Measurements from ENCODE around the gene CCDC68.

Gene CCDC68

GRCh38 chr18:54945576-54946125 is 13.6 kb downstream of the CCDC68 start:
- no CpG with 5 or more reads among the region's 4 CpGs for WGBS (ENCODE audit: insufficient coverage, insufficient read length)
- Histone ChIP-seq H3K9me3 (ENCODE audit: control insufficient read depth, insufficient read depth, low read length) (no peaks in the 10 kb centered on the region), H3K27ac (ENCODE audit: low read length) (no peak overlapping the region), H3K4me3 (ENCODE audit: low read length) (no peak overlapping the region), H3K4me1 (ENCODE audit: control insufficient read depth, insufficient read depth, low read length) (no peaks in the 10 kb centered on the region), H3K36me3 (ENCODE audit: control insufficient read depth, insufficient read depth, low read length) (no peaks in the 10 kb centered on the region), H3K27me3 (ENCODE audit: control insufficient read depth, insufficient read depth, low read length) (no peaks in the 10 kb centered on the region)
- no peak for DNase-seq (ENCODE audit: low read depth, low spot score)

DNA sequence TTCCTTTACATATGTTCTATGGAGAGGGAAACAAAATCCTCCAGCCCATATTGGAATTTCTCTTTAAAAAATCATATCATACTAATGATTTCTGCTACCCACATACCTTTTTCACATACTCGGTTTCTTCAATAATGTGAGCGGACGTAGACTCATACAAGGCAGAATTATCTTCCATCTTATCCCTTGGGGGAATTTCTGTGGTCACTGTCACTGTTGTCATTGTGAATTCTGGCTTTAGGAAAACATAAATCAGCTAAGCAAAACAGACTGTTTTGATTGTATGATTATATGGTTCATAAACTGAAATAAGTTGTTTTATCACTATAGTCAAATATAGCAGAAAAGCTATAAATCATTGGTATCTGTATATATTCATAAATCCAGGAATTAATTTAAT is 16.7 kb downstream of the CCDC68 start:
- H3K4me1 ChIP-seq (ENCODE audit: control insufficient read depth, insufficient read depth, low read length), result no peaks in the 10 kb centered on the region
- DNase-seq (ENCODE audit: low read depth, low spot score), result no peak
- no peak overlapping the region for H3K4me3 ChIP-seq (ENCODE audit: low read length)
- no peaks in the 10 kb centered on the region for H3K36me3 ChIP-seq (ENCODE audit: control insufficient read depth, insufficient read depth, low read length)
- H3K27me3 ChIP-seq (ENCODE audit: control insufficient read depth, insufficient read depth, low read length), result no peaks in the 10 kb centered on the region
- no peaks in the 10 kb centered on the region for H3K9me3 ChIP-seq (ENCODE audit: control insufficient read depth, insufficient read depth, low read length)
- no CpG with 5 or more reads among the region's 3 CpGs for WGBS (ENCODE audit: insufficient coverage, insufficient read length)
- H3K27ac ChIP-seq (ENCODE audit: low read length), result no peak overlapping the region

DNA sequence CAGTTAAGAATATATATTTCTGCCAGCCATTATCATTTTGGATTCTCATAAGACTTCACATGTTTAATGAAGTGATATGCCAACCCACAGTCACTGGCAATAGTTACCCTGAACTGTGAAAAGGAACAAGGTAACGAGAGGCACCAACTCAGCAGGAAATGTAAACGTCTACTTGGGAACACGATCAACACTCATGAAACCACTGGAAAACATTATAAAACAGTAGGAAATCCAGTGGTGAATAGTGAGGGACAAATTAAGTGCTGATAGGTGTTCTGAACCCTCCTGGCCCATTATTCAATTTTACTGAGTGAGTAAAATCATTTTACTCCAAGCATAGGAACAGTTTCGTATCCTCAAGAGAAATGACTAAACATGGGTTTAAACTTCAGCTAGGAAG is 17.1 kb downstream of the CCDC68 start:
- Histone ChIP-seq H3K4me1 (ENCODE audit: control insufficient read depth, insufficient read depth, low read length) (no peaks in the 10 kb centered on the region), H3K27me3 (ENCODE audit: control insufficient read depth, insufficient read depth, low read length) (no peaks in the 10 kb centered on the region), H3K4me3 (ENCODE audit: low read length) (no peak overlapping the region), H3K36me3 (ENCODE audit: control insufficient read depth, insufficient read depth, low read length) (no peaks in the 10 kb centered on the region), H3K9me3 (ENCODE audit: control insufficient read depth, insufficient read depth, low read length) (no peaks in the 10 kb centered on the region), H3K27ac (ENCODE audit: low read length) (no peak overlapping the region)
- no peak for DNase-seq (ENCODE audit: low read depth, low spot score)
- WGBS (ENCODE audit: insufficient coverage, insufficient read length), result no CpG with 5 or more reads among the region's 4 CpGs

GRCh38 chr18:54939361-54939917 is 19.8 kb downstream of the CCDC68 start:
- Histone ChIP-seq H3K27me3 (ENCODE audit: control insufficient read depth, insufficient read depth, low read length) (no peaks in the 10 kb centered on the region), H3K4me1 (ENCODE audit: control insufficient read depth, insufficient read depth, low read length) (no peaks in the 10 kb centered on the region), H3K27ac (ENCODE audit: low read length) (no peak overlapping the region), H3K4me3 (ENCODE audit: low read length) (no peak overlapping the region), H3K36me3 (ENCODE audit: control insufficient read depth, insufficient read depth, low read length) (no peaks in the 10 kb centered on the region), H3K9me3 (ENCODE audit: control insufficient read depth, insufficient read depth, low read length) (no peaks in the 10 kb centered on the region)
- WGBS (ENCODE audit: insufficient coverage, insufficient read length), result no CpG with 5 or more reads among the region's 7 CpGs
- DNase-seq (ENCODE audit: low read depth, low spot score), result no peak

DNA sequence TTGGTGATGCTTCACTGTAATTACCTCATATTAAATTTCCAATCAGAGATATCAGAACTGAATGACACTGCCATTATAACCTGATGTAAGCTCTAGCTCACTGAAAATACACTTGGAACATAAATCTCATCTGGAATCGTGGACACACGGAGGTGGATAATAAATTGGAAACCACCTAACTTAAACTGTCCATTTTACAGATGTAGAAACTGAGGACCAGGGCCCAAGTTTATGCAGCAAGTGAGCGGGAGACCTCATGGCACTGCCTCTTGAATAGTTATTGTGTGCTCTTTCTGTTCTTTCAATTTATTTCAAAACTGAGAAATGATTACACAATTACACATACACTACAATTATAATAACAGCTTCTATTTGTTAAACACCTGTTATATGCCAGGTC is 20.8 kb downstream of the CCDC68 start:
- no CpG with 5 or more reads among the region's 3 CpGs for WGBS (ENCODE audit: insufficient coverage, insufficient read length)
- Histone ChIP-seq H3K36me3 (ENCODE audit: control insufficient read depth, insufficient read depth, low read length) (no peaks in the 10 kb centered on the region), H3K27ac (ENCODE audit: low read length) (no peak overlapping the region), H3K4me1 (ENCODE audit: control insufficient read depth, insufficient read depth, low read length) (no peaks in the 10 kb centered on the region), H3K9me3 (ENCODE audit: control insufficient read depth, insufficient read depth, low read length) (no peaks in the 10 kb centered on the region), H3K27me3 (ENCODE audit: control insufficient read depth, insufficient read depth, low read length) (no peaks in the 10 kb centered on the region), H3K4me3 (ENCODE audit: low read length) (no peak overlapping the region)
- no peak for DNase-seq (ENCODE audit: low read depth, low spot score)

DNA sequence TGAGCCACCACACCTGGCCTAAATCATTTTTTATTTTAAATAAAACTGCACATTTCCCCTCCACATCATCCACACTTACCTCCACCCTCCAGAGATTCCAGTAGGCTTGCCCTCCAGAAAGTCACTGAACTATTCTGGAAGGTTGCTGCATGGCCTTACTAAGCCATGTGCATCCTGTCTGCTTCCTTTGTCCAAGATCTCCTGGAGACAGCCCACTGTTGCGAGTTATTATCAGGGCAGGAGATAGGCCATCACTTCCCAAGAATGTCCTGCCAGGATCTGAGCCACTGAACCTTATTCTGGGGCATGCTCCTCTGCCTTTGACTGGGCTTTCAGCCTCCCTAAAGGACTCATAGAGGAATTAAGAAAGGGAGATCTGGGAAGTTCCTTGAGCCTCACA is 26.8 kb downstream of the CCDC68 start:
- WGBS (ENCODE audit: insufficient coverage, insufficient read length), result no CpG with 5 or more reads among the region's 1 CpG

GRCh38 chr18:54931152-54931551 is 28.1 kb downstream of the CCDC68 start:
- H3K4me1 ChIP-seq (ENCODE audit: control insufficient read depth, insufficient read depth, low read length), result no peaks in the 10 kb centered on the region
- DNase-seq (ENCODE audit: low read depth, low spot score), result no peak
- H3K36me3 ChIP-seq (ENCODE audit: control insufficient read depth, insufficient read depth, low read length), result no peaks in the 10 kb centered on the region
- WGBS (ENCODE audit: insufficient coverage, insufficient read length), result no CpG with 5 or more reads among the region's 4 CpGs
- H3K4me3 ChIP-seq (ENCODE audit: low read length), result no peak overlapping the region
- no peaks in the 10 kb centered on the region for H3K9me3 ChIP-seq (ENCODE audit: control insufficient read depth, insufficient read depth, low read length)
- no peak overlapping the region for H3K27ac ChIP-seq (ENCODE audit: low read length)
- H3K27me3 ChIP-seq (ENCODE audit: control insufficient read depth, insufficient read depth, low read length), result no peaks in the 10 kb centered on the region

More for the DNA sequence above, 26.8 kb downstream of the CCDC68 start:
- no peaks in the 10 kb centered on the region for H3K27me3 ChIP-seq (ENCODE audit: control insufficient read depth, insufficient read depth, low read length)
- H3K27ac ChIP-seq (ENCODE audit: low read length), result no peak overlapping the region
- no peaks in the 10 kb centered on the region for H3K9me3 ChIP-seq (ENCODE audit: control insufficient read depth, insufficient read depth, low read length)
- no peak overlapping the region for H3K4me3 ChIP-seq (ENCODE audit: low read length)
- no peak for DNase-seq (ENCODE audit: low read depth, low spot score)
- H3K4me1 ChIP-seq (ENCODE audit: control insufficient read depth, insufficient read depth, low read length), result no peaks in the 10 kb centered on the region
- H3K36me3 ChIP-seq (ENCODE audit: control insufficient read depth, insufficient read depth, low read length), result no peaks in the 10 kb centered on the region

DNA sequence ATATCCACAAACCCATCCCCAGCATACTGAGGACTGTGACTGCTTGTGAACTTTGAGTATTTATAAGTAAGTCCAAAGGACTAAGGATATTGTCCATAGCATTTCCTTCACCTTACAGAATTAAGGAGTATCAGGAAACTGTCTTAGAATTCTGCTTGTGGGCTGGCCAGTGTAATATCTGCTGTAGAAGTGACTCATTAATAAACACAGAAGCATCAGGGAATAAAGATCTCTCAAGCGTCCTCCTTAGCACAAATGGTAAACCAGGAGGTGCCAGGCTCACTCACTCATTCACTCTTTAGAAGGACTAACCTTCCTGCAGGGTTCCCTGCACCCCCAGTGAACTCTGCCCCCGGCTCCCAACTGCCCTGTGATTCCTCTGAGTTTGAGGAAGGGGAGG is 31.0 kb downstream of the CCDC68 start:
- H3K36me3 ChIP-seq (ENCODE audit: control insufficient read depth, insufficient read depth, low read length), result no peaks in the 10 kb centered on the region
- H3K4me1 ChIP-seq (ENCODE audit: control insufficient read depth, insufficient read depth, low read length), result no peaks in the 10 kb centered on the region
- WGBS (ENCODE audit: insufficient coverage, insufficient read length), result no CpG with 5 or more reads among the region's 2 CpGs
- no peaks in the 10 kb centered on the region for H3K9me3 ChIP-seq (ENCODE audit: control insufficient read depth, insufficient read depth, low read length)
- H3K27me3 ChIP-seq (ENCODE audit: control insufficient read depth, insufficient read depth, low read length), result no peaks in the 10 kb centered on the region
- no peak overlapping the region for H3K27ac ChIP-seq (ENCODE audit: low read length)
- H3K4me3 ChIP-seq (ENCODE audit: low read length), result no peak overlapping the region
- DNase-seq (ENCODE audit: low read depth, low spot score), result no peak

DNA sequence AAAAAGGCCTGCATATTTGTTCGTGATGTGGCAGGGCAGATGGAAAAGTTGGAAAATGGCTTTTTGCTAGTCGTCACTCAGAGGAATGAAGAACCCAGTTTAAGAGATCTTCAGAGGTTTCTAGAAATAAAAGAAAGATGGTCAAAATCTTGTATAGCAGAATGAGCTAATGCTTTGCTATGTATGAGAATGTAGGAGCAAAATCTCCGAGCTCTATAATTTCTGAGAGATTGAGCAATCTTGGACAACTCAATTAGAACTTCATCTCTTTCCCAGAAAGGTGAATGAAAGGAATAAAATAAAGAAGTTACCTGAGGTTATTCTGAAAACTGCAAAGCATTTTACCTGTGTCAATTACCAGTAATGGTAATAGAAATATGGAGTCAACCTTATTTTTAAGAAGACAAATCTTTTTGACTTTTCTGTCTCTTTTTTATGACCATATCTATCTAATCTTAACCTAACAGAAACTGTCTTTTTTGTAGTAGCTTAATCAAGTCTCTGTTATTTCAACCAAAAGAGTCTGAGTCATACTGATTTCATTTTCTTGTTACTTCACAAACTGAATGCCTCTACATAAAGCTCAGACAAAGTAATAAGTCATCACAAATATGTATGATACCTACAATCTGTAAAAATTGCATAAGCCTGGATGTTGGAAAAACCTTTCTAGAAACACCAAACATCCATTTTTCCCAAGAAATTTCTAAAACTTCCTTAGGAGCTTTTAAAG is 32.5 kb downstream of the CCDC68 start:
- Histone ChIP-seq H3K9me3 (ENCODE audit: control insufficient read depth, insufficient read depth, low read length) (no peaks in the 10 kb centered on the region), H3K36me3 (ENCODE audit: control insufficient read depth, insufficient read depth, low read length) (no peaks in the 10 kb centered on the region), H3K4me3 (ENCODE audit: low read length) (no peak overlapping the region), H3K27me3 (ENCODE audit: control insufficient read depth, insufficient read depth, low read length) (no peaks in the 10 kb centered on the region), H3K4me1 (ENCODE audit: control insufficient read depth, insufficient read depth, low read length) (no peaks in the 10 kb centered on the region), H3K27ac (ENCODE audit: low read length) (no peak overlapping the region)
- no peak for DNase-seq (ENCODE audit: low read depth, low spot score)
- no CpG with 5 or more reads among the region's 3 CpGs for WGBS (ENCODE audit: insufficient coverage, insufficient read length)

DNA sequence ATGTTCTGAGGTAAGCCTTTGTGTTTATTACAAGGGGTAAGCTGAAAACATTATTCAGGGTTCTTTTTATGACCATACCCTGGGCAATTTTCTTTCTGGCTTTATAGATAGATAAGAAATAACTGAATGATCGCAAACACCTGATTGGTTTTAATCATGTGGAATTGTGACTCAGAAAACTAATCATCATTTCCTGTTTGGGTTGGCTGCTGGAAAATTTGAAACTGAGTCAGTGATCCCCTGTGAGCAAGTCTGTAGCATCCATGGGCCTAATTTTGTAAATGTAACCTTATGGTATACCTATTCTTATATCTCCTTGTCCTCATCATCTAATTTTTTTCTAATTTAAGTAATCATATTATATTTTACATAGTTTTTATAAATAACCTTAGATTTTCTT is 34.3 kb downstream of the CCDC68 start:
- Histone ChIP-seq H3K4me3 (ENCODE audit: low read length) (no peak overlapping the region), H3K36me3 (ENCODE audit: control insufficient read depth, insufficient read depth, low read length) (no peaks in the 10 kb centered on the region), H3K9me3 (ENCODE audit: control insufficient read depth, insufficient read depth, low read length) (no peaks in the 10 kb centered on the region), H3K4me1 (ENCODE audit: control insufficient read depth, insufficient read depth, low read length) (no peaks in the 10 kb centered on the region), H3K27ac (ENCODE audit: low read length) (no peak overlapping the region), H3K27me3 (ENCODE audit: control insufficient read depth, insufficient read depth, low read length) (no peaks in the 10 kb centered on the region)
- no peak for DNase-seq (ENCODE audit: low read depth, low spot score)
- WGBS (ENCODE audit: insufficient coverage, insufficient read length), result no CpG with 5 or more reads among the region's 1 CpG

All from iPS DF 6.9 (cell line).